ENCODE results near the gene SEMA6B.

SEMA6B gene

GRCh38 chr19:4496304-4496703, 63.2 kb downstream of the SEMA6B start:
- Histone ChIP-seq H3K36me3 (ENCODE audit: control insufficient read depth, low read length) (peaks cover 41% of the 10 kb centered on the region), H4K20me1 (ENCODE audit: control insufficient read depth, insufficient read depth, low read depth, low read length) (no peaks in the 10 kb centered on the region), H3K27ac (ENCODE audit: low read depth, low read length) (no peak overlapping the region), H3K4me1 (ENCODE audit: control insufficient read depth, low read length) (no peaks in the 10 kb centered on the region), H3K4me2 (ENCODE audit: low read length) (no peak overlapping the region), H3F3A (ENCODE audit: control insufficient read depth, insufficient read depth) (no peaks in the 10 kb centered on the region), H3K9me2 (replicated peaks; ENCODE audit: control insufficient read depth, low read length) (no peaks in the 10 kb centered on the region), H3K9me3 (ENCODE audit: control insufficient read depth, insufficient read depth, low read length) (no peaks in the 10 kb centered on the region), H3K27me3 (ENCODE audit: control insufficient read depth, low read length) (no peaks in the 10 kb centered on the region), H3K79me2 (ENCODE audit: control insufficient read depth, low read length) (no peaks in the 10 kb centered on the region), H3K4me3 (ENCODE audit: low read length) (no peak overlapping the region)
- TF ChIP-seq EZH2phosphoT487 (IDR thresholded peaks at IDR 0.05; ENCODE audit: borderline replicate concordance, low read length): no peak
- TF ChIP-seq, protein P1, sequence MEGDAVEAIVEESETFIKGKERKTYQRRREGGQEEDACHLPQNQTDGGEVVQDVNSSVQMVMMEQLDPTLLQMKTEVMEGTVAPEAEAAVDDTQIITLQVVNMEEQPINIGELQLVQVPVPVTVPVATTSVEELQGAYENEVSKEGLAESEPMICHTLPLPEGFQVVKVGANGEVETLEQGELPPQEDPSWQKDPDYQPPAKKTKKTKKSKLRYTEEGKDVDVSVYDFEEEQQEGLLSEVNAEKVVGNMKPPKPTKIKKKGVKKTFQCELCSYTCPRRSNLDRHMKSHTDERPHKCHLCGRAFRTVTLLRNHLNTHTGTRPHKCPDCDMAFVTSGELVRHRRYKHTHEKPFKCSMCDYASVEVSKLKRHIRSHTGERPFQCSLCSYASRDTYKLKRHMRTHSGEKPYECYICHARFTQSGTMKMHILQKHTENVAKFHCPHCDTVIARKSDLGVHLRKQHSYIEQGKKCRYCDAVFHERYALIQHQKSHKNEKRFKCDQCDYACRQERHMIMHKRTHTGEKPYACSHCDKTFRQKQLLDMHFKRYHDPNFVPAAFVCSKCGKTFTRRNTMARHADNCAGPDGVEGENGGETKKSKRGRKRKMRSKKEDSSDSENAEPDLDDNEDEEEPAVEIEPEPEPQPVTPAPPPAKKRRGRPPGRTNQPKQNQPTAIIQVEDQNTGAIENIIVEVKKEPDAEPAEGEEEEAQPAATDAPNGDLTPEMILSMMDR (IDR thresholded peaks at IDR 0.05; ENCODE audit: low read depth, low read length, poor library complexity, severe bottlenecking): no peak

DNA sequence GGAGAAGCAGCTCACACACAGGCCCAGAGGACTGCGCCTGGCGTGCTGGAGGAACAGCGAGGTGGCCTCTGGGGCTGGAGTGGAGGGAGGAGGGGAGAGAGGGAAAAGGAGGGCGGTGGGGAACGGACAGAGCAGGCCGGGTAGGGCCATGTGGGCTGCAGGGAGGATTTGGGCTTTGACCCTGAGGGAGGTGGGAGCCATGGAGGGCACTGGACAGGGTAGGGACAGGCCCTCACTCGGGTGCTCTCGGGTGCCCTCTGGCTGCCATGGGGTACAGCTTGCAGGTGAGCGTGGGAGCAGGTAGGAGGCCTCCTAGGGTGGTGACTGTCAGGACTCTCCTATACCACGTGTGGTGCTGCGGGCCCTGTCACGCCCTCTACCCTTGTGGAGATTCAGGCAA, 64.0 kb downstream of the SEMA6B start:
- no peaks in the 10 kb centered on the region for H3F3A ChIP-seq (ENCODE audit: control insufficient read depth, insufficient read depth)
- TF ChIP-seq EZH2phosphoT487 (IDR thresholded peaks at IDR 0.05; ENCODE audit: borderline replicate concordance, low read length): no peak
- TF ChIP-seq, protein P1 (IDR thresholded peaks at IDR 0.05; ENCODE audit: low read depth, low read length, poor library complexity, severe bottlenecking): peak; percentile 58
- H3K4me3 ChIP-seq (ENCODE audit: low read length): no peak overlapping the region
- H3K36me3 ChIP-seq (ENCODE audit: control insufficient read depth, low read length): peaks cover 43% of the 10 kb centered on the region
- no peak overlapping the region for H3K4me2 ChIP-seq (ENCODE audit: low read length)
- H3K9me3 ChIP-seq (ENCODE audit: control insufficient read depth, insufficient read depth, low read length): no peaks in the 10 kb centered on the region
- H3K9me2 ChIP-seq (replicated peaks; ENCODE audit: control insufficient read depth, low read length): no peaks in the 10 kb centered on the region
- H3K79me2 ChIP-seq (ENCODE audit: control insufficient read depth, low read length): no peaks in the 10 kb centered on the region
- H3K27me3 ChIP-seq (ENCODE audit: control insufficient read depth, low read length): no peaks in the 10 kb centered on the region
- no peaks in the 10 kb centered on the region for H4K20me1 ChIP-seq (ENCODE audit: control insufficient read depth, insufficient read depth, low read depth, low read length)
- H3K27ac ChIP-seq (ENCODE audit: low read depth, low read length): no peak overlapping the region
- no peaks in the 10 kb centered on the region for H3K4me1 ChIP-seq (ENCODE audit: control insufficient read depth, low read length)

GRCh38 chr19:4494691-4495064, 64.8 kb downstream of the SEMA6B start:
- H3K27me3 ChIP-seq (ENCODE audit: control insufficient read depth, low read length): no peaks in the 10 kb centered on the region
- H3K4me3 ChIP-seq (ENCODE audit: low read length): no peak overlapping the region
- no peaks in the 10 kb centered on the region for H3K9me2 ChIP-seq (replicated peaks; ENCODE audit: control insufficient read depth, low read length)
- H3K36me3 ChIP-seq (ENCODE audit: control insufficient read depth, low read length): peaks cover 44% of the 10 kb centered on the region
- H3K9me3 ChIP-seq (ENCODE audit: control insufficient read depth, insufficient read depth, low read length): no peaks in the 10 kb centered on the region
- no peaks in the 10 kb centered on the region for H3F3A ChIP-seq (ENCODE audit: control insufficient read depth, insufficient read depth)
- H3K4me2 ChIP-seq (ENCODE audit: low read length): no peak overlapping the region
- H3K27ac ChIP-seq (ENCODE audit: low read depth, low read length): no peak overlapping the region
- H3K79me2 ChIP-seq (ENCODE audit: control insufficient read depth, low read length): no peaks in the 10 kb centered on the region
- TF ChIP-seq EZH2phosphoT487 (IDR thresholded peaks at IDR 0.05; ENCODE audit: borderline replicate concordance, low read length): no peak
- TF ChIP-seq, protein P1 (IDR thresholded peaks at IDR 0.05; ENCODE audit: low read depth, low read length, poor library complexity, severe bottlenecking): no peak
- no peaks in the 10 kb centered on the region for H4K20me1 ChIP-seq (ENCODE audit: control insufficient read depth, insufficient read depth, low read depth, low read length)
- H3K4me1 ChIP-seq (ENCODE audit: control insufficient read depth, low read length): no peaks in the 10 kb centered on the region

All from DOHH2 (cell line).